Ovary (tissue), 9 donors: ENCODE measurements around the gene MED26. TPM values are rescaled to one million over a fixed set of nuclear protein-coding genes. Genes with fewer than 3 reads are reported as not detected.

Experiments
- DNase-seq, 5 donors: peaks; one replicate each; pipeline ENCODE4 v3.0.0-alpha.2; 2019 to 2020
- H3K27ac ChIP-seq, 2 donors: fragments of 200-600 bp; one replicate each; pipeline versions ENCODE4 v1.5.1 to v1.8.0; 2019 to 2022
- H3K27me3 ChIP-seq: fragments of 200-600 bp; one replicate; pipeline ENCODE4 v1.8.0; 2022
- H3K36me3 ChIP-seq: fragments of 200-600 bp; sonication (generic); one replicate; pipeline ENCODE4 v1.5.1; 2019
- H3K4me1 ChIP-seq: one replicate; pipeline ENCODE4 v1.8.1; 2013; ENCODE audit warnings: mild to moderate bottlenecking, moderate library complexity; ENCODE audit not compliant: insufficient read depth
- H3K4me3 ChIP-seq: fragments of 200-600 bp; sonication (generic); one replicate; pipeline ENCODE4 v1.5.1; 2017
- H3K9me3 ChIP-seq, 2 donors: fragments of 200-600 bp in 1 of 2; sonication (generic) in 1 of 2; one replicate each; pipeline versions ENCODE4 v1.5.1 to v1.8.1; 2013 to 2019; ENCODE audit warnings: mild to moderate bottlenecking in 1 of 2, moderate library complexity in 1 of 2
- EP300 ChIP-seq: sonication (generic); formaldehyde crosslinking; IDR thresholded peaks from one replicate; pipeline ENCODE4 v1.6.1; 2017; ENCODE audit warnings: antibody characterized with exemption
- POLR2A ChIP-seq: fragments of 450-650 bp; IDR thresholded peaks from one replicate; pipeline ENCODE4 v1.6.1; 2017; ENCODE audit warnings: antibody characterized with exemption, mild to moderate bottlenecking, moderate library complexity
- WGBS, 3 donors: extraction: QIAGEN DNeasy Blood & Tissue Kit in 1 of 3; methylation state at CpG; one replicate each; pipeline versions ENCODE4 v1.1.5 to v1.1.7; 2013 to 2017; 5-methylcytosine and 5-hydroxymethylcytosine counted together
- intact Hi-C, 4 donors: fragments of 100-400 bp; cut with DNase I; formaldehyde crosslinking; loops; one replicate each; pipeline versions ENCODE4 v1.11.0 to v1.15.1; 2022 to 2023
- polyA plus RNA-seq, 2 donors: library from polyadenylated mRNA; stranded (reverse); fragments of 200-250 nt in 1 of 2; fragments of 350-450 nt in 1 of 2; fragmentation: Illumina TruSeq in 1 of 2; extraction: RNeasy Lipid Tissue Mini Kit (QIAGEN cat#74804) in 1 of 2; gene quantifications; one replicate each; pipeline ENCODE4 v1.2.3, GENCODE V29; 2013 to 2014
- total RNA-seq, 7 donors: library from RNA; depleted of rRNA in 2 of 7; stranded (reverse); fragments of >200 nt in 2 of 7; fragmentation: NEBNext Ultra II Directional in 3 of 7; extraction: Animal tissue kit (Norgen Biotek cat#: 25700) in 3 of 7; gene quantifications; one replicate each; pipeline versions ENCODE4 v1.1.0 to v1.2.4, GENCODE V29; 2016 to 2023
- TF ChIP-seq, protein P1 (sequence below), 3 donors: fragments of 450-650 bp in 2 of 3; fragments of 200-600 bp in 1 of 3; IDR thresholded peaks; one replicate each; pipeline versions ENCODE4 v1.5.1 to v1.8.0; 2016 to 2022; ENCODE audit warnings: antibody characterized with exemption in 3 of 3, mild to moderate bottlenecking in 1 of 3
- donor health status: DM: no; HTN: no; CAD: no; lungs with moderate emphysema.
- donor health status: DM: no; HTN: no; CAD: no.
- donor health status: Bipolar disorder and iron deficiency.
- donor health status: DM: yes; HTN: yes; CAD: no.
- donor health status: DM: no; HTN: no; CAD: no.
- donor health status: DM: yes; HTN: yes; CAD: no.

Gene MED26
- total and polyA plus RNA-seq, 9 donors, result 3.0 to 13.2 (median 10.8) TPM

DNA sequence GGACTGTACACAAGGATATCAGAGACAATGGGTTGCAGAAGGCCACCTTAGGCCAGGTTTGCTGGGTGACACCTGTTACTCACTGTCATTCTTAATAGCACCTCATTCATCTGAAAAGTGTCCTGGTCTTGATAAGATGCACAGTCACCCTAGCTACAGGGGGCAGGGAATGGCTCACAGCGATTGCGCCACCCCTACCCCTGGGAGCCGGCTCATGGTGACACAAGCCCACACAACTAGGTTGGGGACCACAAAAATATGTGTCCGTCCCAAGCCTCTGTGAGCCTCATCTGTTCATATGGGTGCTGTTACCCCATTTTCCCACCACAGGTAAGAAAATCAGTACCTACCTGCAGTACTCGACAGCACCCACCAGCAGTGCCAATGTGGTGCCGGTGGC lies 23.4 kb downstream of the MED26 start:
- intact Hi-C loops, result no loop called here
- H3K4me3 ChIP-seq, result no peak overlapping the region
- TF ChIP-seq POLR2A (no peak), EP300 (no peak)
- TF ChIP-seq, protein P1, sequence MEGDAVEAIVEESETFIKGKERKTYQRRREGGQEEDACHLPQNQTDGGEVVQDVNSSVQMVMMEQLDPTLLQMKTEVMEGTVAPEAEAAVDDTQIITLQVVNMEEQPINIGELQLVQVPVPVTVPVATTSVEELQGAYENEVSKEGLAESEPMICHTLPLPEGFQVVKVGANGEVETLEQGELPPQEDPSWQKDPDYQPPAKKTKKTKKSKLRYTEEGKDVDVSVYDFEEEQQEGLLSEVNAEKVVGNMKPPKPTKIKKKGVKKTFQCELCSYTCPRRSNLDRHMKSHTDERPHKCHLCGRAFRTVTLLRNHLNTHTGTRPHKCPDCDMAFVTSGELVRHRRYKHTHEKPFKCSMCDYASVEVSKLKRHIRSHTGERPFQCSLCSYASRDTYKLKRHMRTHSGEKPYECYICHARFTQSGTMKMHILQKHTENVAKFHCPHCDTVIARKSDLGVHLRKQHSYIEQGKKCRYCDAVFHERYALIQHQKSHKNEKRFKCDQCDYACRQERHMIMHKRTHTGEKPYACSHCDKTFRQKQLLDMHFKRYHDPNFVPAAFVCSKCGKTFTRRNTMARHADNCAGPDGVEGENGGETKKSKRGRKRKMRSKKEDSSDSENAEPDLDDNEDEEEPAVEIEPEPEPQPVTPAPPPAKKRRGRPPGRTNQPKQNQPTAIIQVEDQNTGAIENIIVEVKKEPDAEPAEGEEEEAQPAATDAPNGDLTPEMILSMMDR (IDR thresholded peaks at IDR 0.05), result no peak
- WGBS, 3 donors, result 96 to 98% (median 97%) methylated on average over 6 of the region's 6 CpGs
- H3K4me1 ChIP-seq, result peaks cover 11% of the 10 kb centered on the region
- H3K9me3 ChIP-seq, result no peaks in the 10 kb centered on the region
- H3K27ac ChIP-seq, result no peak overlapping the region
- H3K27me3 ChIP-seq, result no peaks in the 10 kb centered on the region
- no peaks in the 10 kb centered on the region for H3K36me3 ChIP-seq
- no peak for DNase-seq

DNA sequence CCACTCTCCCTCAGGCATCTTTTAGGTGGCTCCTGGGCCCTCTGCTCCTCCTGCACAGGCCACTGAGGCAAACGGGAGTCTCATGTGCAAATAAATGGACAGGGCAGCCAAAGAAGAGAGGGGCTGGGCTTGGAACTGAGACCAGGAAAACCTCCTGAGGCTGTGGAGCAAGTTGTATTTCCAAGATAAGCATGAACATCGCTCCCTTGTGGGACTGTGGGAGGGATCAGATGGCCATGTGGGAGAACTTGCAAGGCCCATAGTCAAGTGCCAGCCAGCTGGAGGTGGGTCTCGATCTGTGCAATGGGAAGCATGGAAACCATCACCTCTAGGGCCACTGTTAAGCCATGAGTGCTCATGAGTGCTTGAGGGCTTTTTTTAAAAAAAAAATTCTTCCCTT lies 24.9 kb downstream of the MED26 start:
- TF ChIP-seq EP300, result no peak
- TF ChIP-seq, protein P1 (IDR thresholded peaks at IDR 0.05), result no peak
- TF ChIP-seq POLR2A, result no peak
- H3K4me3 ChIP-seq, result no peak overlapping the region
- no peaks in the 10 kb centered on the region for H3K9me3 ChIP-seq
- no peak overlapping the region for H3K27ac ChIP-seq
- no peaks in the 10 kb centered on the region for H3K27me3 ChIP-seq
- intact Hi-C loops, result no loop called here
- H3K4me1 ChIP-seq, result peaks cover 15% of the 10 kb centered on the region
- H3K36me3 ChIP-seq, result no peaks in the 10 kb centered on the region
- DNase-seq, result no peak
- WGBS, 3 donors, result 33 to 46% (median 42%) methylated on average over 3 of the region's 3 CpGs

DNA sequence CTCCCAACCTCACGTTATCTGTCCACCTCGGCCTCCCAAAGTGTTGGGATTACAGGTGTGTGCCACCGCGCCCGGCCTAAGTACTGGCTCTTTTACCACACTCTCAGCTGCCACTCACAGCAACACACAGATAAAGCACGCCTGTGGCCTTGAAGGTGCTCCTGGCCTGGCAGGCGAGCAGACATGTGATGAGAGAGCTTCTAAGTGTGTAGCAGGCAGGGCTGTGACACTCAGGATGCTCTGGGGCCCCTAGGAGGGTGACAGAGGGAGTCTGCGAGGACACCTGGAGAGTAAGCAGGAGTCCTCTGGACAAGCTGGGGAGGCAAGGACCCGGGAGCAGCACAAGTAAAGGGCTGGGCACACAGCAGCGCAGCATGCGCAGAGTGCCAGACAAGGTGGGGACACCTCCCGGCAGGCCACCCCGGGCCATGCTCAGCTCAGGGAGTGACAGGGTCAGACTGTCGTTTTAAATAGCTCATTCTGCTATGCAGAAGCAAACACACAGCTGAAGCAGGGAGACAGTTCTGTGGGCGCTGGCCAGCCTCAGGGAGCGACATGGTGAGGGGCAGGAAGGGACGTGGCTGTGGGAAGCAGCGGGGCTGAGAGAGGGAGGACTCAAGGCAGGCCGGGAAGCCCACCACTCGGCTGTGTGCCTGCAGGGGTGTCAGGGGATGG lies 26.5 kb downstream of the MED26 start:
- 82 to 89% (median 84%) methylated on average over 20 of the region's 20 CpGs for WGBS, 3 donors
- Histone ChIP-seq H3K4me3 (no peak overlapping the region), H3K4me1 (peaks cover 12% of the 10 kb centered on the region), H3K27me3 (no peaks in the 10 kb centered on the region), H3K36me3 (no peaks in the 10 kb centered on the region), H3K27ac (no peak overlapping the region), H3K9me3 (no peaks in the 10 kb centered on the region)
- DNase-seq, result no peak
- no peak for TF ChIP-seq POLR2A
- no peak for TF ChIP-seq EP300
- TF ChIP-seq, protein P1 (IDR thresholded peaks at IDR 0.05), result no peak
- intact Hi-C loops, result no loop called here

DNA sequence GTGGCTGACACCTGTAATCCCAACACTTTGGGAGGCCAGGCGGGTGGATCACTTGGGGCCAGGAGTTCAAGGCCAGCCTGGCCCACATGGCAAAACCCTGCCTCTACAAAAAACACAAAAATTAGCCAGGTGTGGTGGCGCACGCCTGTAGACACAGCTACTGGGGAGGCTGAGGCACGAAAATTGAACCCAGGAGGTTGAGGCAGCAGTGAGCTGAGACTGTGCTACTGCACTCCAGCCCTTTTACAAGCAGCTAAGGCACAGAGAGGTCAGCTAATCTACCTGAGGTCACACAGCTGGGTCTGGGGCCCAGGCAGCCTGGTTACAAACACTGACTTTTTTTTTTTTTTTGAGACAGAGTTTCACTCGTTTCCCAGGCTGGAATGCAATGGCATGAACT lies 27.2 kb downstream of the MED26 start:
- DNase-seq, result no peak
- H3K27ac ChIP-seq, result no peak overlapping the region
- H3K27me3 ChIP-seq, result no peaks in the 10 kb centered on the region
- no peaks in the 10 kb centered on the region for H3K9me3 ChIP-seq
- intact Hi-C loops, result no loop called here
- TF ChIP-seq, protein P1 (IDR thresholded peaks at IDR 0.05), result no peak
- TF ChIP-seq EP300 (no peak), POLR2A (no peak)
- no peaks in the 10 kb centered on the region for H3K36me3 ChIP-seq
- H3K4me3 ChIP-seq, result no peak overlapping the region
- 85 to 90% (median 85%) methylated on average over 5 of the region's 5 CpGs for WGBS, 3 donors
- H3K4me1 ChIP-seq, result peaks cover 12% of the 10 kb centered on the region
